Tibial nerve (tissue), 4 donors: ENCODE results near the gene ARHGEF33.

ENCODE experiments used
- EP300 ChIP-seq, 2 donors: sonication (generic); formaldehyde crosslinking; IDR thresholded peaks; one replicate each; pipeline ENCODE4 v1.6.1; 2017; ENCODE audit warnings: antibody characterized with exemption in 2 of 2, mild to moderate bottlenecking in 1 of 2
- POLR2A ChIP-seq, 2 donors: fragments of 450-650 bp; IDR thresholded peaks; one replicate each; pipeline ENCODE4 v1.6.1; 2017; ENCODE audit warnings: antibody characterized with exemption in 2 of 2, mild to moderate bottlenecking in 2 of 2, moderate library complexity in 2 of 2
- TF ChIP-seq, protein P1 (sequence below), 5 experiments: fragments of 200-600 bp in 3 of 5; fragments of 450-650 bp in 2 of 5; sonication (generic) in 3 of 5; IDR thresholded peaks; one replicate each; pipeline ENCODE4 v1.5.1; 2016 to 2019; ENCODE audit warnings: antibody characterized with exemption in 5 of 5, mild to moderate bottlenecking in 3 of 5, moderate library complexity in 2 of 5

DNA sequence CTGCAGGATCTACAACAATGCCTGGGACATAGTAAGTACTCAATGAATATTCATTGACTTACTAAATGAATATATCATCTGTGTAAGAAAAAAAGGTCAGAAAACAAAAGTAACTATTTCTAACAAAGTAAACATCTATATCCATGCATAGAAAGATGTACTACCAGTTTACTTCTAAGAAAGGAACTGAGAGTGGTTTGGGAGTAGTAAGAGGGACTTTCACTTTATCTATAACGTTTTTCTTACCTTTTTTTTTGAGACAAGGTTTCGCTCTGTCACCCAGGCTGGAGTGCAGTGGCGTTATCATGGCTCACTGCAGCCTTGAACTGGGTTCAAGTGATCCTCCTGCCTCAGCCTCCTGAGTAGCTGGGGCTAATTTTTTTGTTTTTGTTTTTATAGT lies 39.6 kb upstream of the ARHGEF33 start:
- TF ChIP-seq, protein P1, sequence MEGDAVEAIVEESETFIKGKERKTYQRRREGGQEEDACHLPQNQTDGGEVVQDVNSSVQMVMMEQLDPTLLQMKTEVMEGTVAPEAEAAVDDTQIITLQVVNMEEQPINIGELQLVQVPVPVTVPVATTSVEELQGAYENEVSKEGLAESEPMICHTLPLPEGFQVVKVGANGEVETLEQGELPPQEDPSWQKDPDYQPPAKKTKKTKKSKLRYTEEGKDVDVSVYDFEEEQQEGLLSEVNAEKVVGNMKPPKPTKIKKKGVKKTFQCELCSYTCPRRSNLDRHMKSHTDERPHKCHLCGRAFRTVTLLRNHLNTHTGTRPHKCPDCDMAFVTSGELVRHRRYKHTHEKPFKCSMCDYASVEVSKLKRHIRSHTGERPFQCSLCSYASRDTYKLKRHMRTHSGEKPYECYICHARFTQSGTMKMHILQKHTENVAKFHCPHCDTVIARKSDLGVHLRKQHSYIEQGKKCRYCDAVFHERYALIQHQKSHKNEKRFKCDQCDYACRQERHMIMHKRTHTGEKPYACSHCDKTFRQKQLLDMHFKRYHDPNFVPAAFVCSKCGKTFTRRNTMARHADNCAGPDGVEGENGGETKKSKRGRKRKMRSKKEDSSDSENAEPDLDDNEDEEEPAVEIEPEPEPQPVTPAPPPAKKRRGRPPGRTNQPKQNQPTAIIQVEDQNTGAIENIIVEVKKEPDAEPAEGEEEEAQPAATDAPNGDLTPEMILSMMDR (IDR thresholded peaks at IDR 0.05) = no peak
- TF ChIP-seq EP300 (IDR thresholded peaks at IDR 0.05) = no peak
- TF ChIP-seq POLR2A (IDR thresholded peaks at IDR 0.05) = no peak
